Measurements from ENCODE around the gene TRAPPC4.
A peak's percentile ranks its signal among the peaks of the same experiment; 100 is the strongest.
"Not testable (repeated sequence)": the region's sequence is repeated elsewhere in the genome, so short reads cannot be mapped to it uniquely, and the experiment has no call there.

The TRAPPC4 gene

DNA sequence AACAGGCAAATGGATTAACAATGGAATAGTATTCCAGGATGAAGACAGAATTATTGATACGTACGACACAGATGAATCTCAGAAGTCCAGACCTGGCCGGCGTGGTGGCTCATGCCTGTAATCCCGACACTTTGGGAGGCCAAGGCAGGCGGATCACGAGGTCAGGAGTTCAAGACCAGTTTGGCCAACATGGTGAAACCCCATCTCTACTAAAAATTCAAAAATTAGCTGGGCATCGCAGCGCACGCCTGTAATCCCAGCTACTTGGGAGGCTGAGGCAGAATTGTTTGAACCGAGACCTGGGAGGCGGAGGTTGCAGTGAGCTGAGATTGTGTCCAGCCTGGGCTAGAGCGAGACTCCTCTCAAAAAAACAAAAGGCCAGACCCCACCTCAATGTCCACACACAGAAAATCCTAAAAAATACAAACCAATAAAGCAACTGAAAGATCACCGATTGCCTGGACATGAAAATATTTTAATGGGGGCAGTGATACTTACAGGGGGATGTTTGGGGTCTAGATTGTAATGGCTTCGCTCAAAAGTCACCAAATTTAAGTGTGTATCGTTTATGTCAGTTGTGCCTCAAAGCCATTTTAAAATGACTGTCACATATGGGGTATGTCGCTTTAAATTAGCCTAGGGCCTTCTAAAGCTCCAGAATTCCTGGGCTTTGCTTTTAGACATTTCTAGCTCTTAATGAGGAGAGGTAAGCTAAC lies 4.2 kb upstream of the TRAPPC4 start:
- DNase-seq, result no peak

DNA sequence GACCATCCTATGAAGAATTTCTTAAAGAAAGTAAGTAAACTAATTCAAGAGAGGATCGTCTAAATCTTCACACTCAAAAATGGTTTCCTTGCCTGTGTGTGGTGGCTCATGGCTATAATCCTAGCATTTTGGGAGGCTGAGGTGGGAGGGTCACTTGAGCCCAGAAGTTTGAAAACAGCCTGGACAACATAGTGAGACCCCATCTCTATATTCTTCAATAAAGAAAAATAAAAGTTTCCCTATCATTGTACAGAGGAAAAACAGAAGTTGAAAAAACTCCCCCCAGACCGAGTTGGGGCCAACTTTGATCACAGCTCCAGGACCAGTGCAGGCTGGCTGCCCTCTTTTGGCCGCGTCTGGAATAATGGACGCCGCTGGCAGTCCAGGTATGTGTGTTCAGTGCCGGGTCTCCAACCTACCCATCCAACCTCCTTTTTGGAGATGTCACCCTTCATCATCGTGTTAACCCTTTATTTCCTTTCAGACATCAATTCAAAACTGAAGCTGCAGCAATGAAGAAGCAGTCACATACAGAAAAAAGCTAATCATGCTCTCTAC lies 3.4 kb upstream of the TRAPPC4 start:
- DNase-seq, result no peak

DNA sequence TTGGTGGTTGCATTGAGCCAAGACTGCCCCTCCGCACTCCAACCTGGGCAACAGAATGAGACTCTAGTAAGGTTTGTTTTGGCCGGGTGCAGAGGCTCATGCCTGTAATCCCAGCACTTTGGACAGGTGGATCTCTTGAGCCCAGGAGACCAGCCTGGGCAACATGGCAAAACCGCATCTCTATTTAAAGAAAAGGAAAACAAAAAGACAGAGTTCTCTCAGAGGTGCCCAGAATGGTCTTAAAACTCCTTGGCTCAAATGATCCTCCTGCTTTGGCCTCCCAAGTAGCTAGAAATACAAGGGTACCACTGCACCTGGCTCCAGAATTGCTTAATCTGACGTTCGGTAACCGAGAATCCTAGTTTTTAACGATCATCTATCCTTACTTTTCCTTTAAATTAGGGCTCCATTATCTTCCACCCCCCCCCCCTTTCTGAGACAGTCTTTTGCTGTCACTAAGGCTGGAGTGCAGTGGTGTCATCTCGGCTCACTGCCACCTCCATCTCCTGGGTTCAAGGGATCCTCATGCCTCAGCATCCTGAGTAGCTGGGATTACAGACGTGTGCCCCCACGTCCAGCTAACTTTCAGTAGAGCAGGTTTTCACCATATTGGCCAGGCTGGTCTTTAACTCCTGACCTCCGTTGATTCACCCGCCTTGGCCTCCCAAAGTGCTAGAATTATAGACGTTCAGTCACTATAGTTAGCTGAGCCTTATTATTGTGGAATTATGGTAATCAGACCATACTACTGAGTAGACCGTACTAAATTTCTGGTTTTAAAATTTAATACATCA lies 2.2 kb upstream of the TRAPPC4 start:
- DNase-seq, result no peak

DNA sequence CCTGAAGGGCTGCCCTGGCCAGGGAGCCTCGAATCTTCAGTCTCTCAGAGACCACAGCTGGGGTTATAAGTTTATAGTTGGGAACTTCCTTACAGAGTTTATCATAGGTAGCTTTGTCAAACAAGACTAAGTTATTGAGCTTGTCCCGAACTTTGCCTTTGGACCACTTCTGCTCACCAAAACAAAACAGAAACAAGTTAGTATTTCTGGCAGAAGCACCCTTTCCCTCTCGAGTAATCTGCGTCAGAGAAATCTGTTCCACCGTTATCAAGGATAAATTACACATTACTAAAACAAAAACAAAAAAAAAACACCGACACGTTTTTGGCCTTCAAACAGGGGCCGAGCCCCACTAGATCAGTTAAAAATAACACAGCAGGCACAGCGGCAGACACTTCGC lies 1.2 kb upstream of the TRAPPC4 start:
- DNase-seq, result not testable (repeated sequence)

DNA sequence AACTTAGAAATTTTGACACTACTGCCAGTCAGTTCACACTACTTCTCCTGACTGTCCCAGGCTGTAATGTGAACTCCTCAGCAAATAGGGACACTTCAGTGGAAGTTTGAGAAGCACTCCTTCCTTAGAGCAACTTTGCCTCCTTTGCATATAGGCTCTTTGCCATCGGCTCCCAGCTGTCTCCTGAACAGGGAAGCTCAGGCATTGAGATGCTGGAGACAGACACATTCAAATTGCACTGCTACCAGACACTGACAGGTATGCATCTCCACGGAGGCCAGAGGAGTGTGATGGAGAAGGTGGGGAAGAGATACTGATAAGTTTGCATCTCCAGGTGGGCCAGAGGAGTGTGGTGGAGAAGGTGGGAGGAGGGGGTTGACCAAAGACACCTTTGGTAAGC lies 1.4 kb downstream of the TRAPPC4 start:
- no peak for DNase-seq

DNA sequence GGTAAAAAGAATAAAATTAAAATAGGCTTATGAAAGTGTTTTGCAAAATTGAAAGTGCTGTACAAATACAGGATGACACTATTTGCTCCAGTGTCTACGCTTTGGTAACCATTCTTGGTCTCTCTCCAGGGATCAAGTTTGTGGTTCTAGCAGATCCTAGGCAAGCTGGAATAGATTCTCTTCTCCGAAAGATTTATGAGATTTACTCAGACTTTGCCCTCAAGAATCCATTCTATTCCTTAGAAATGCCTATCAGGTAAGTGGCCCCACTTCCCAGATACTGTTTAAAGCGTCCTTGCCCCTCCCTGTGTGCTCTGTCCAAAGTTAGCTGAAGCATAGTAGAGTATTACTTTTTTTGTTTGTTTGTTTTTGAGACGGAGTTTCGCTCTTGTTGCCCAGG lies 3.1 kb downstream of the TRAPPC4 start:
- no peak for DNase-seq

DNA sequence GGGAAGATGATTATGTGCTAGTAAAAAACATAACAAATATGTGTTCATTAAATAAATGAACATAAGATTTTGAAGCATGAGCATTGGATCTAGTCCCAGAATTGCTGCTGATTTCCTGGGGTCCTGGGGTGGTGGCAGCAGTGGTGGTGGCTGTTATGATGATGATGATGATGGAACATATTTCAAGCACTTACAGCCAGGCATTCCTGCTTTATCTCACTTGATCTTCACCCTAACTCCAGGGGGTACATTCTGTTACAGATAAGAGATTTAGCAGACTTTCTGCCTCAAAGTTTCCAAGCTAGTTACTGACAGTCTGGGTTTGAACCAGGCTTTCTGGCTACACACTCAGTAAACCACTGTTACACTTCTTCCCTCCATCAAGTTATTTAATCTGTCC lies 5.2 kb downstream of the TRAPPC4 start:
- DNase-seq, result no peak

DNA sequence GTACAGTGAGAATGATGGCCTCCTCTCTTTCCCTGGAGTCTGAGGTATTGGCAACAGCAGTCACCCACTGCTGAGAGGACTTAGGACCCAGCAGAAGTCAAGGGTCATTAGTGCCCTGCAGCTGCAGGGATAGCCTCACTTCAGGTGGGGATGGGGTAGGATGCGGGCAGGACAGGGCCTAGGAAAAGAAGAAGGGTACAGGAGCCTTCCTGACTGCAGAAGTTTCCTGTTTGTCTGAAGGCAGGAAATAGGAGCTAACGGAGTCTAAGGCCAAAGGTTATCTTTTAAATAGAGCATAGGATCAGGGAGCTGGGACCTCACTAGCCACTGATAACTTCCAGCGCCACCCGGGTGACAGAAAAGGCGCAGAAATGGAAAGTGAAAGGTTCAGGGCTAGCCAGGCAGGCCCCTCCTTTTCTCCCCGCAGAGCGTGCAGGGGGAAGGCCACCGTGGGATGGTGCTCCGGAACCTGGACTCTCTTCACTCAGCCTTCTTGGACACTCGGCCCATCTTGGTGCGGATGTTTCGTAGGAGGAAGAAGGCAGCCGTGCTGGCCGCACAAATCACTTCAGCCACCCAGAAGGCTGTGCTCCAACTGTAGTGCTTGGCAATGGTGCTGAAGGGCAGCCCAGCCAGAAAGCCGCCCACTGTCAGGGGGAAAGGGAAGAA lies 6.0 kb downstream of the TRAPPC4 start:
- DNase-seq, result no peak

DNA sequence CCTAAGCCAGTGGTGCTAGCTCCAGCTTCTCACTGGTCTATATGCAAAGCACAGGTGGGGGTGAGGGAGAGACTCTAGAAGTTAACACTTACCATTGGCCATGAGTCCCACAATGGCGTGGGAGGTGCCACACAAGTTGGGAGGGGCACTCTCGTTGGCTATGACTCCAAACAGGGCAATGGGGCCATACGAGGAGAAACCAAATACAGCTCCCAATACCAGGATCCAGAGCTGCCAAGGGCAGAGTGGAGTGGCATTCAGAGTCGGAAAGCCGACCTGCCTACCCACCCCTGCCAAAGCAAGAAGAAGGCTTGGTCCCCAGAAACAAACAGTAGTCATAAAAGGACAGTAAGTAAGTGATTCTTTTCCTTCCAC lies 6.5 kb downstream of the TRAPPC4 start:
- no peak for DNase-seq

DNA sequence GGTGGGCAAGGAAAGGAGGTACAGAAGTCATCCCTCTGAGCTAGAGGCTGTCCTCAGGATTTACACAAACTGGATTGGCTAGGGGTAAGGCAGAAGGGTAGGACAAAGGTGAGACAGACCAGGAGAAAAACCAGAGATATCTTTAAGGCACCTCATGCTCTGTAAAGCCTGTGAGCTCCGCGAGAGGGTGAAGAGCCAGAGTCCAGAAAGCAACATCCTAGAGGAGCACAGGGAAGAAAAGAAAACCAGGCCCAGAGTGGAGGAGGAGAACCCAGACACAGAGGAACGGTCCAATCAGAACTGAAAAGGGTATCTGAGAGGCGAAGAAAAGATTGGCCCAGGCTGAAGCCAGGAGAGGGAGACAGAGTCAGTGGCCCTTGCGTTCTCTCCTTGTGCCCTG lies 7.0 kb downstream of the TRAPPC4 start:
- no peak for DNase-seq

DNA sequence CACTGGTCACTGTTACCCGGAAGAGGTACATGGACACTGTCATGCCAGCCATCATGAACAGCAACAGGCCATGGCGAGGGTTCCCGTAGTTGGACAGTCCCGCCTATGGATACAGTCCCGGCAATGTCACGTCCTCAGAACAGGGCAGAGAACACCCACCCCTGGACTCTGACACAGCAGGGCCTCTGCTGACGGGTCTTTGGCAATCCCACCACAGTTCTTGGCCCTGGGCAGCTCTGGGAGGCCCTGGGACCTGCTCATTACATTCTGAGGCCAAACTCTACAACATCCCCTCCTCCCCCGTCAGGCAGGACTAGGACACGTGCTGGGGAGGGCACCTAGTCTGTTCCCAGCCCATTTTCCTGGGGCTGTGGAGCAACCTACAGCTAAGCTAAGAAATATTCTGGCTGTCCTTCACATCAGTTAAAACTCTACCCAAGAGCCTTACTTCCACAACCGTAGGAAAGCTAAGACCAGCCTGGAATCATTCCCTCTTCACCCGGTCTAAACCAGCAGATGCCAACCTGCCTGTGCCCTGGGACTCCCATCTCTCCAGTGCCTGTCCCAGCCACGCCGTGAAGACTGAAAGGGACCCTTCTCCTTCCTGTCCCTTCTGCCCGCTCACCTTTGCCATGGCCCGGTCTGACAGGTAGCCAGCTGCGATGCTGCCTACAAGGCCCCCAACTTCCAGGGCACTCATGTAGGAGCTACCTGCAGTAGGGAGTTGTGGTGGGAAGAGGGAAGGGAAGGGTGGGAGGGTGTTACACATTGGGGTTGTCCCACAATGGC lies 7.6 kb downstream of the TRAPPC4 start:
- no peak for DNase-seq

DNA sequence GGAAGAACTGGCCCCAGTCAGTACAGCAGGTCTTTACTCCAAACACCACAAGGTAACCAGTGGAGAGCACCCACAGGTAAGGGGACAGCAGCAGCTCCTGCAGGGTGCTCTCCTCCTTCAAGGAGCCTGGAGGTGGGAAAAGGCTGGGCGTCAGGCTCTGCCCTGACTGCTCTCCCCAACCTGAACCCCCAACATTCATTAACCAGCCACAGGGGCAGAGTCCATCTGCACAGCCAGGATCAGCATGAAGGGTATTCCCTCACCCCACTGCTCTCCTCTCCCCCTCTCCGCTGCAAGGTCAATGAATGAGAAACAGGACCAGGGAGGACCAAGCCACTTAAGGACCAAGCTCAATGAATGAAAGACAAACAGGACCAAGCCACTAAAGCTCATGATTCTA lies 8.4 kb downstream of the TRAPPC4 start:
- no peak for DNase-seq

DNA sequence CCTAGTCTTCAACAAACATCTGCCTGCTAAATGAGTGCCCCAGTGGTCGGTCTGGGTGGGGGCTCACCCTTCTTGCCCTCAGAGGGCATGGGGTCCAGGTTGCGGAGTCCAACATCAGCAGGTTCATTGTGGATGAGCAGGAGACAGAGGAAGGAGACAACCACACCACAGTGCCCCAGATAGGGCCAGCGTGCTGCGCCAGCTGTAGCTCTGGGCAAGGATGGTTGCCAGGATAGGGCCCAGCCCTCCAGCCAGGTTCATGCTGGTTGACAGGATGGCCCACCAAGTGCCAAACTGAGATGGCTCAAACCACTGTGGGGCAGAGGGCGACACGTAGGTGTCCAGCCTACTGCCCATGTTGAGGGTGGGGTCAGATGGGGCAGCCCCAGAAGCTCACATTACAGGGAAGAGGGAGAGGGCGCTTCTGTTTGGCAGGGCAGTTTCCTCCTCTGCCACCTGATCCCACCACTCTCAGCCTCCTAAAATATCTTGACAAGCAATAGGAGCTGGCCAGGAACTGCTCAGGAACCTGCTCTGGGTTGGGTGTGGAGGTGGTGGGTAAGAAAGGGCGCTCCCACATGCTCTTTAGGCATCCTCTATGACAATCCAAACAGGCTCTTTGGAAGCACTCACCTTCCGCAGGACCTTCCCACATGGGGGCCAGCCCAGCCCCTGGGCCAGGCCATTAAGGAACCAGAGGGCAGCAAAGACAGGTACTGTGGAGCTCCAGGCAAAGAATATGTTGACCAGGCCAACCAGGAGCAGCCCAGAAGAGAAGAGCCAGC lies 9.2 kb downstream of the TRAPPC4 start:
- DNase-seq, result no peak

DNA sequence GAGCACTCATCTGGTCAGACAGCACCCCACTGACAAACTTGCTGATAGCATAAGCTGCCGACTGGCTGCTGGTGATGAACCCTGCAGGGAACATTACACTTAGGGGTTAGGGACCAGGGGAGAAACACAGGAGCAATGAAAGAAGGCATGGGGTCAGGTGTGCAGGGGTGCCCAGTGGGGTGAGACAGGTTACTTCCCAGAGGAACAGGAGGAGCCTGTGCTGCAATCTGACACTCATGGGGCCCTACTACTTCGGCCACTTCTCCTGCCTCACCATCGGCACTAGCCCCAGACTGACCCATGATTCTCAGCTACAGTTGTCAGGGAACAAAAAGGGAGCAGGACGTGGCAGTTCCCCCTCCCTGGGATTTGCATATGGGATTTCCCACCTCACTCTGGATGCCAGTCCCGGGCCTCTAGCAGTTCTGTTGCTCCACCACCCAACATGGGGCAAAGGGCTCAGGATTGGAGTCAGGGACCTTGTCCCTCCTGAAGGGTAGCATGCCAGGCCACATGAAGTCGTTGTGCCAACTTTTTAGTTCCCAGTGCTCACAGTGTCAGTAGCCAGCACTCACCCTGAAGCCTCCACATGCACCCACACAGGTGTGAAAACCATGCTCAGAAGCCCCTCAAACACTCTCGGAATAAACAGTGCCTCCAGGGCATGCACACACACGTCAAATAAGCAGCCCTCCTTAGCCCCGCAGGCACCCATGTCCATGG lies 9.9 kb downstream of the TRAPPC4 start:
- DNase-seq, result no peak

DNA sequence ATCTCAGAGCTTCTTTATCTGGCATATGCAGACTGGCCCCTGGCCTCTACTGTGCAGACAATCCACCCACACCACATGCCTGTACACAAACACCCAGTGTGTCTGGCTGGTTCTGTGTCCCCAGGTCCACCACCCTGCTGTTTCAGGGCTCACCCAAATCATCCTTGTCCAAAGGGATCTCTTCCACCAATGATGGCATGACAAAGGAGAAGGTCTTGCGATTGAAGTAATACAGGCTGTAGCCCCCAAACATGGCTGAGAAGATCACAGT lies 10.4 kb downstream of the TRAPPC4 start:
- no peak for DNase-seq

DNA sequence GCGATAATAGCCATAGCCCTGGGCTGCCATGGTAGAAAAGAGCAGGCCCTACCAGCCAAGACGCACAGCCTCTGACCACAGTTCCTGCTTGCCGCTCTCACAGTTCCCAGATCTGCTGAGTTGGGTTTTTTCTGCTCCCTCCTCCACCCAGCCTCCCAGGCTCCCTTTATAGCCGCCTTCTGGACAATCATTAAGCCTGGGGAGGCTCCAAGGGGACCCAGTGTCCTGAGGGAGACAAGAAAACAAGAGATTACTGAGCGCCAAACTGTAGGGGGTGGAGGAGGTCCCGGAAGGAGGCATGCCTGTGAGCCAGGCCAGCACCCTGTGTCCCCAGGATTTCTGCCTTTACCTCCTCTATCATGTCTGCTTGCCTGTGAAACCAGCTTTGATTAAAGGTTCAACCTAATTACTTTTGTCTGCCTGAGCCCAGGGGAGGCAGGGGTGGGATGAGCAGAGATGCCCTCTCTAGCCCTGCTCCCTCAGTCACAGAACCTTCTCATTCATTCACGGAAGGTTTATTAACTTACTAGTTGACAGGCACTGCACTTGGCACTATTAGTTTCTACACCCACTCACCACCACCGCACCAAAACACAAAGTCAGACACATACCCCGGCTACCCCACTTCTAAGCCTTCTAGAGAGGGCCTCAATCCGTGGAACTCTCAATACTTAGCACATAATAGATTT lies 10.9 kb downstream of the TRAPPC4 start:
- peak in 1 of 2 experiments; percentile 25 for DNase-seq

DNA sequence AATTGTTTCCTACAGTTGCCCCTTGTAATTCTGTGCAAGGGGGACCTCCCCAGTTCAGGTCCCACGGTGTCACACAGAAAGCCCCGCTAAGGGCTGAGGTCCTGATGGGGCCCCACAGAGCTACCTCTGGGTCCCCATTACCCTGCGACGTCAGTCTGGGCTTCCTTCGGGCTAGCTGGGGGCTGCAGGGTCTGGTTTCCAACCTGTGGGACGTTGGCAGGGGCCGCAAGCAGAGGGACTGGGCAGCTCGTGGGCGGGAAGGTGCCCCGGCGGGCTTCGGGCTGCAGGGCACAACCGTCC lies 11.4 kb downstream of the TRAPPC4 start:
- DNase-seq, result no peak

DNA sequence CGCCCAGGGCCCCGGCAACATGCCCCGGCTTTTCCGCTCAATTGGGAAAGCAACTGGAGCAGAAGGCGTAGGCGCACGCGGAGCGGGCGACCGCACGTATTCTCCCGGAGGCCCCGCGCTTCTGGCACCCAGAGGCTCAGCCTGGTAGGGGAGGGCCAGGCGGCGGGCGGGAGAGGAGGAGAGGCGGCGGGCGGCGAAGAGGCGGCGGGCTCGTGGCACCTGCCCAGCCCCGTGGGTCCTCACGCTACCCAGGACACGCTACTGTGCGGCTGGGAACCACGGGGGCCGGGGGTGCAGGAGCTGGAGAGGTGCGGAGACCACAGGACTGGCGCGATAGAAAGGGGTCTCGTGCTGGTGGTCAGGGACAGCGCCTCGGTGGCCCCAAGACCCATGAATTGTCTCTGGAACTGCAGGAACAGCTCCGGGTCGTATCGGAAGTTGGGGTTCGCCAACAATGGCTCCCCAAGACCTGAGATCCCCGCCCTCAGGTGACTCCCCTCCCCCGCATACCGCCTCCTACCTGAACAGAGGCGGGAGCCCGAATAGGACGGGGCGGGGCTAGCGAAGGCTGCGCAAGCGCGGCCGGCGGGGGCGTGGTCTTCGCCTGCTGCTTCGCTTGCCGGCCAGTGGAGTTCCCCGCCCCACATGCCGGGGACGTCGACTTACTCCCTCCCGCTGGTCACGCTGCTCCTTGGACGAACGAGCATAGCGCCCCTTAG lies 11.9 kb downstream of the TRAPPC4 start, which contains the start of gene SLC37A4:
Gene SLC37A4 (minus strand): TSS at position 549 of the 719 bp plus-strand sequence.
- peak; percentile 94 to 95 for DNase-seq

DNA sequence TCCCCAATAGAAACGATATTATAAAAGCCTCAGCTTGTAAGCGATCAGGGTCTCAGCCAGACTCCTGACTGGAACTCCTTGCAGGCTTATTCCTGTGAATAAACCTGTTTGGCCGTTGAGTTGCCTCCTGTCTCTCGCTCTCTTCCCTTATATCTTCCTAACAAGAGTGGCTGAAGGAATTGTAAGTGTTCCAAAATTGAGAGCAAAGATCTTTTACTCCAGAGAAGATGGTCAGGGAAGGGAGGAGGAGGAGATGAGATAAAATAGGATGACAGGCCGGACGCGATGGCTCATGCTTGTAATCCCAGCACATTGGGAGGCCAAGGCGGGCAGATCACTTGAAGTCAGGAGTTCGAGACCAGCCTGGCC lies 13.3 kb downstream of the TRAPPC4 start:
- DNase-seq, result no peak

DNA sequence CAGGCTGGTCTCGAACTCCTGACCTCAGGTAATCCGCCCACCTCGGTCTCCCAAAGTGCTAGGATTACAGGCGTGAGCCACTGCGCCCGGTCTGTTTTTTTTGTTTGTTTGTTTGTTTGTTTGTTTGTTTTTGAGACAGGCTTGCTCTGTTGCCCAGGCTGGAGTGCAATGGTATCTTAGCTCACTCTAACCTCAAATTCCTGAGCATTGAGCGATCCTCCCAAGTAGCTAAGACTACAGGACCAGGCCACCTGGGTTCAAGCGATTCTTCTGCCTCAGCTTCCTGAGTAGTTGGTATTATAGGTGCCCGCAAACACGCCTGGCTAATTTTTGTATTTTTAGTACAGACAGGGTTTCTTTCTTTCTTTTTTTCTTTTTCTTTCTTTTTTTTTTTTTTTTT lies 14.9 kb downstream of the TRAPPC4 start:
- not testable (repeated sequence) for DNase-seq

DNA sequence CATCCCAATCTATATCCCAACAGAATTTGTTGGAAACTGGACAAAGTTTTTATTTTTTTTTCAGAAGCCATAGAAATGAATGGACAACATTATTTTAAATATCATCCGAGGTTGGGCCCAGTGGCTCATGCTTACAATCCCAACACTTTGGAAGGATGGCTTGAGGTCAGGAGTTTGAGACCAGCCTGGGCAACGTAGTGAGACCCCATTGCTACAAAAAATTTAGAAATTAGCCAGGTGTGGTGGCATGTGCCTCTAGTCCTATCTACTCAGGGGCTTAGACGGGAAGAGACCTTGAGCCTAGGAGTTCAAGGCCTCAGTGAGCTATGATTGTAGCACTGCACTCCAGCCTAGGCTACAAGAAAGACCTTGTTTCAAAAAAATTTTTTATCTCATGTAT lies 16.2 kb downstream of the TRAPPC4 start:
- DNase-seq, result no peak
